Measurements from ENCODE around the gene NFYC.

The NFYC gene

GRCh38 chr1:40784141-40784770 is 92.8 kb downstream of the NFYC start:
- CTCF ChIA-PET, result interaction anchor here (1.2 kb wide), 1 partner anchor 10 kb away, joined by 4 read pairs; no protein-coding TSS in a partner anchor
- TF ChIP-seq ZNF138 (tag by site-specific recombination; IDR thresholded peaks at IDR 0.05; ENCODE audit: borderline replicate concordance) (no peak), ZBTB20 (tag by site-specific recombination; IDR thresholded peaks at IDR 0.05) (peak; percentile 84), ZNF121 (tag by site-specific recombination; IDR thresholded peaks at IDR 0.05) (no peak), ZNF133 (tag by site-specific recombination; IDR thresholded peaks at IDR 0.05) (no peak), HOXD13 (CRISPR knock-in tag; IDR thresholded peaks at IDR 0.05; ENCODE audit: borderline replicate concordance) (no peak), ZNF629 (tag by site-specific recombination; IDR thresholded peaks at IDR 0.05) (no peak), ZFHX2 (tag by site-specific recombination; conservative IDR thresholded peaks at IDR 0.05) (peak; percentile 49), ZNF664 (tag by site-specific recombination; IDR thresholded peaks at IDR 0.05) (no peak), MYNN (tag by site-specific recombination; IDR thresholded peaks at IDR 0.05; ENCODE audit: borderline replicate concordance) (no peak), ZNF654 (tag by site-specific recombination; IDR thresholded peaks at IDR 0.05; ENCODE audit: low read depth) (no peak), ZNF221 (tag by site-specific recombination; IDR thresholded peaks at IDR 0.05; ENCODE audit: borderline replicate concordance) (no peak), ZNF521 (tag by site-specific recombination; IDR thresholded peaks at IDR 0.05) (no peak), ZNF175 (tag by site-specific recombination; IDR thresholded peaks at IDR 0.05) (no peak), ZSCAN16 (tag by site-specific recombination; IDR thresholded peaks at IDR 0.05) (no peak), ZNF404 (tag by site-specific recombination; IDR thresholded peaks at IDR 0.05) (no peak), ZFP3 (tag by site-specific recombination; IDR thresholded peaks at IDR 0.05; ENCODE audit: low read depth) (no peak), TRIM28 (IDR thresholded peaks at IDR 0.05; ENCODE audit: borderline replicate concordance, low read length) (no peak), ZNF416 (tag by site-specific recombination; IDR thresholded peaks at IDR 0.05) (no peak), ZNF776 (tag by site-specific recombination; IDR thresholded peaks at IDR 0.05; ENCODE audit: borderline replicate concordance) (no peak), GLIS1 (tag by site-specific recombination; IDR thresholded peaks at IDR 0.05) (peak; percentile 29; the same call in 1 of the 2 replicates), SP7 (tag by site-specific recombination; IDR thresholded peaks at IDR 0.05) (0 out of 2 replicates have a peak, but pooled peaks have one; percentile 28), YY1 (tag by site-specific recombination; IDR thresholded peaks at IDR 0.05) (no peak), ZNF670 (tag by site-specific recombination; IDR thresholded peaks at IDR 0.05; ENCODE audit: low read depth) (no peak), ZNF658 (tag by site-specific recombination; IDR thresholded peaks at IDR 0.05) (no peak), KLF1 (tag by site-specific recombination; IDR thresholded peaks at IDR 0.05) (0 out of 2 replicates have a peak, but pooled peaks have one; percentile 35), ZBTB8A (tag by site-specific recombination; IDR thresholded peaks at IDR 0.05) (0 out of 2 replicates have a peak, but pooled peaks have one; percentile 28), KLF17 (tag by site-specific recombination; IDR thresholded peaks at IDR 0.05) (no peak), ZNF623 (tag by site-specific recombination; IDR thresholded peaks at IDR 0.05) (no peak), ZBTB10 (tag by site-specific recombination; IDR thresholded peaks at IDR 0.05) (no peak), BCL11B (tag by site-specific recombination; IDR thresholded peaks at IDR 0.05; ENCODE audit: low read depth) (peak; percentile 92)
- TF ChIP-seq, protein P1, sequence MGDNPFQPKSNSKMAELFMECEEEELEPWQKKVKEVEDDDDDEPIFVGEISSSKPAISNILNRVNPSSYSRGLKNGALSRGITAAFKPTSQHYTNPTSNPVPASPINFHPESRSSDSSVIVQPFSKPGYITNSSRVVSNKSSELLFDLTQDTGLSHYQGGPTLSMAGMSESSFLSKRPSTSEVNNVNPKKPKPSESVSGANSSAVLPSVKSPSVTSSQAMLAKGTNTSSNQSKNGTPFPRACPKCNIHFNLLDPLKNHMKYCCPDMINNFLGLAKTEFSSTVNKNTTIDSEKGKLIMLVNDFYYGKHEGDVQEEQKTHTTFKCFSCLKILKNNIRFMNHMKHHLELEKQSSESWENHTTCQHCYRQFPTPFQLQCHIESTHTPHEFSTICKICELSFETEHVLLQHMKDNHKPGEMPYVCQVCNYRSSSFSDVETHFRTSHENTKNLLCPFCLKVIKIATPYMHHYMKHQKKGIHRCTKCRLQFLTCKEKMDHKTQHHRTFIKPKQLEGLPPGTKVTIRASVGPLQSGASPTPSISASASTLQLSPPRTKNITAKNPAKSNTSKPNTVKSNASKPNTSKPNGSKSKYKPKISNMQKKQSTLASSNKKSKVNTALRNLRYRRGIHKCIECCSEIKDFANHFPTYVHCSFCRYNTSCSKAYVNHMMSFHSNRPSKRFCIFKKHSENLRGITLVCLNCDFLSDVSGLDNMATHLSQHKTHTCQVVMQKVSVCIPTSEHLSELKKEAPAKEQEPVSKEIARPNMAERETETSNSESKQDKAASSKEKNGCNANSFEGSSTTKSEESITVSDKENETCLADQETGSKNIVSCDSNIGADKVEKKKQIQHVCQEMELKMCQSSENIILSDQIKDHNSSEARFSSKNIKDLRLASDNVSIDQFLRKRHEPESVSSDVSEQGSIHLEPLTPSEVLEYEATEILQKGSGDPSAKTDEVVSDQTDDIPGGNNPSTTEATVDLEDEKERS (tag by site-specific recombination; IDR thresholded peaks at IDR 0.05), result no peak
- TF ChIP-seq, protein P2, sequence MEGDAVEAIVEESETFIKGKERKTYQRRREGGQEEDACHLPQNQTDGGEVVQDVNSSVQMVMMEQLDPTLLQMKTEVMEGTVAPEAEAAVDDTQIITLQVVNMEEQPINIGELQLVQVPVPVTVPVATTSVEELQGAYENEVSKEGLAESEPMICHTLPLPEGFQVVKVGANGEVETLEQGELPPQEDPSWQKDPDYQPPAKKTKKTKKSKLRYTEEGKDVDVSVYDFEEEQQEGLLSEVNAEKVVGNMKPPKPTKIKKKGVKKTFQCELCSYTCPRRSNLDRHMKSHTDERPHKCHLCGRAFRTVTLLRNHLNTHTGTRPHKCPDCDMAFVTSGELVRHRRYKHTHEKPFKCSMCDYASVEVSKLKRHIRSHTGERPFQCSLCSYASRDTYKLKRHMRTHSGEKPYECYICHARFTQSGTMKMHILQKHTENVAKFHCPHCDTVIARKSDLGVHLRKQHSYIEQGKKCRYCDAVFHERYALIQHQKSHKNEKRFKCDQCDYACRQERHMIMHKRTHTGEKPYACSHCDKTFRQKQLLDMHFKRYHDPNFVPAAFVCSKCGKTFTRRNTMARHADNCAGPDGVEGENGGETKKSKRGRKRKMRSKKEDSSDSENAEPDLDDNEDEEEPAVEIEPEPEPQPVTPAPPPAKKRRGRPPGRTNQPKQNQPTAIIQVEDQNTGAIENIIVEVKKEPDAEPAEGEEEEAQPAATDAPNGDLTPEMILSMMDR (tag by site-specific recombination; IDR thresholded peaks at IDR 0.05), result no peak

More at GRCh38 chr1:40784141-40784770, 92.8 kb downstream of the NFYC start:
- POLR2A ChIA-PET, result no interaction called here
- no peaks in the 10 kb centered on the region for H3K9me3 ChIP-seq (ENCODE audit: control insufficient read depth, insufficient read depth, low read depth, low read length)
- H3K36me3 ChIP-seq (ENCODE audit: control insufficient read depth in 2 of 2, insufficient read depth in 1 of 2, low read length in 2 of 2), result no peaks in the 10 kb centered on the region
- no peak overlapping the region; the same call in 1 of the 2 replicates for H3K4me3 ChIP-seq (ENCODE audit: low read depth, low read length)
- no peak overlapping the region; the same call in 1 of the 2 replicates for H3K27ac ChIP-seq (ENCODE audit: extremely low read depth, low read depth, low read length)
- peaks cover 5% of the 10 kb centered on the region; the same call in 1 of the 2 replicates for H3K4me1 ChIP-seq (ENCODE audit: control insufficient read depth, insufficient read depth, low read length)

Data from HEK293 (cell line).